ENCODE measurements around the gene FHIT. TPM values are rescaled to one million over a fixed set of nuclear protein-coding genes. Genes with fewer than 3 reads are reported as not detected.
"Not testable (repeated sequence)": the region's sequence is repeated elsewhere in the genome, so short reads cannot be mapped to it uniquely, and the experiment has no call there.

The FHIT gene
- total and polyA plus RNA-seq, 9 donors, result 5.1 to 11.8 (median 9.5) TPM

DNA sequence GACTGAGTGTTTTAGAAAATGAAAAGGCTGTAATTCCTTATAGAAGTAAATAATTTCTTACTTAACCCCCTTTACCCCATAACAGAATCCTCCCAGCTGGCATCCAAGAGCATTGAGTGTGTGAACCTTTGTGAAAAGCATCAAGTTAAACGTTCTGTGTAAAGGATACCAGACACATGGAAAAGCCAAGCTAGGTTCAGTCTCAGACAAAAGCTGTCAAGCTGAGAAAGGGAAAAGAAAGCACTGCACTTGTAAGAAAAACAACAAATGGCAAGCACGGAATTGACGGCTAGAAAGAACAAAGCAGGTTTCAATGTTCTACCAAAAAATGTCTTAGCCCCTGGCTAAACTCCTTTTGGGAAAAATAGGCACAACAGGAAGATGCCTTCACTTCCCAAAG lies 176.5 kb downstream of the FHIT start:
- no peak for DNase-seq
- 64 to 69% (median 66%) methylated on average over 3 of the region's 3 CpGs for WGBS, 3 donors
- Histone ChIP-seq H3K4me3 (no peak overlapping the region), H3K27me3 (no peaks in the 10 kb centered on the region), H3K9me3 (no peaks in the 10 kb centered on the region), H3K36me3 (no peaks in the 10 kb centered on the region), H3K27ac (no peak overlapping the region), H3K4me1 (ENCODE audit: insufficient read depth) (no peaks in the 10 kb centered on the region)
- intact Hi-C loops (cut with DNase I), result no loop called here
- TF ChIP-seq, protein P1, sequence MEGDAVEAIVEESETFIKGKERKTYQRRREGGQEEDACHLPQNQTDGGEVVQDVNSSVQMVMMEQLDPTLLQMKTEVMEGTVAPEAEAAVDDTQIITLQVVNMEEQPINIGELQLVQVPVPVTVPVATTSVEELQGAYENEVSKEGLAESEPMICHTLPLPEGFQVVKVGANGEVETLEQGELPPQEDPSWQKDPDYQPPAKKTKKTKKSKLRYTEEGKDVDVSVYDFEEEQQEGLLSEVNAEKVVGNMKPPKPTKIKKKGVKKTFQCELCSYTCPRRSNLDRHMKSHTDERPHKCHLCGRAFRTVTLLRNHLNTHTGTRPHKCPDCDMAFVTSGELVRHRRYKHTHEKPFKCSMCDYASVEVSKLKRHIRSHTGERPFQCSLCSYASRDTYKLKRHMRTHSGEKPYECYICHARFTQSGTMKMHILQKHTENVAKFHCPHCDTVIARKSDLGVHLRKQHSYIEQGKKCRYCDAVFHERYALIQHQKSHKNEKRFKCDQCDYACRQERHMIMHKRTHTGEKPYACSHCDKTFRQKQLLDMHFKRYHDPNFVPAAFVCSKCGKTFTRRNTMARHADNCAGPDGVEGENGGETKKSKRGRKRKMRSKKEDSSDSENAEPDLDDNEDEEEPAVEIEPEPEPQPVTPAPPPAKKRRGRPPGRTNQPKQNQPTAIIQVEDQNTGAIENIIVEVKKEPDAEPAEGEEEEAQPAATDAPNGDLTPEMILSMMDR (IDR thresholded peaks at IDR 0.05), result no peak
- TF ChIP-seq EP300 (IDR thresholded peaks at IDR 0.05) (no peak), POLR2A (IDR thresholded peaks at IDR 0.05) (no peak)

DNA sequence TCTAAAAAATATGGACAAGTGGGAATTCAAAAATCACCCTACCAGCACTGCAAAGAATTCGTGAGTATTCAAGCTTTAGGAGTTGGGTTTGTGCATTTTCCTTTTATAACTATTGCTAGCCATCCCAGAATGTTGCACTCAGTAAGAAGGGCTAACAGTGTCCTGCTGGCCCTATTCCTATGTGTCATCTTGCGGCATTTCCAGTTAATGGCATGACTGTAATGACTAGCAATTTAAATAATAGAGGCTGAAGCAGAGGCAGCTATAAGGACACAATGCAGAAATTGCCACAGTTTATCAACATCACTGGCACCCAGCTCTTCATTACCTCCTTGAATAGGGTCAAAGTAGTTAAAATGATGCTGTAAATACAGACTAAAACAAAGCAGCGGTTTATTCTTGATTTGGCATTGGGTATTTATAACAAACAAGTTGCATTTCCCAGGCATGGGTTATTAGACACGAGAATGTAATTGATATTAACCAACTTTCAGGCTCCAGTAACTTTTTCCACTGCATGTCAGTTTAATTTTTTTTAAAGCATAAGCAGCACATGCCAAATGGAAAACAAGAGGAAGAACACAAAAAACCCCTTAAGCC lies 177.6 kb downstream of the FHIT start:
- intact Hi-C loops (cut with DNase I), result no loop called here
- no peak overlapping the region for H3K27ac ChIP-seq
- DNase-seq, result no peak
- WGBS, 3 donors, result 70 to 86% (median 81%) methylated on average over 4 of the region's 4 CpGs
- no peak for TF ChIP-seq POLR2A (IDR thresholded peaks at IDR 0.05)
- no peaks in the 10 kb centered on the region for H3K36me3 ChIP-seq
- H3K27me3 ChIP-seq, result no peaks in the 10 kb centered on the region
- no peaks in the 10 kb centered on the region for H3K9me3 ChIP-seq
- H3K4me1 ChIP-seq (ENCODE audit: insufficient read depth), result no peaks in the 10 kb centered on the region
- H3K4me3 ChIP-seq, result no peak overlapping the region

DNA sequence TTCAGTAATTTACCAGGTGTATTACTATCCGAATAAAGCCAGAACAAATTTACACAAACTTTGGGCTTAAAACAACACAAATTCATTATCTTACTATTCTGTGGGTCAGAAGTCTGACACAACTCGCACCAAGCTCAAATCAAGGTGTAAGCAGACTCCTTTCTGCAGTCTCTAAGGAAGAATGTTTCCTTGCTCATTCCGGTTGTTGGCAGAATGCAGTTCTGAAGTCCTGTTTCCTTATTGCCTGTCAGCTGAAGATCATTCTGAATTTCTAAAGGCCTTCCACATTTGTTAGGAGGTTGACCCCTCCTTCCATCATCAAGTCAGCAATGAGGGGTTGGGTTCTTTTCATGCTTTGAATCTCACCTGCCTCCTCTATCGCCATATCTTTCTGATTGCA lies 183.2 kb downstream of the FHIT start:
- Histone ChIP-seq H3K4me1 (ENCODE audit: insufficient read depth) (no peaks in the 10 kb centered on the region), H3K4me3 (no peak overlapping the region), H3K27ac (no peak overlapping the region), H3K36me3 (no peaks in the 10 kb centered on the region), H3K27me3 (no peaks in the 10 kb centered on the region), H3K9me3 (no peaks in the 10 kb centered on the region)
- 92 to 95% (median 93%) methylated on average over 4 of the region's 4 CpGs for WGBS, 3 donors
- TF ChIP-seq EP300 (IDR thresholded peaks at IDR 0.05), result no peak
- no peak for DNase-seq
- intact Hi-C loops (cut with DNase I), result no loop called here

DNA sequence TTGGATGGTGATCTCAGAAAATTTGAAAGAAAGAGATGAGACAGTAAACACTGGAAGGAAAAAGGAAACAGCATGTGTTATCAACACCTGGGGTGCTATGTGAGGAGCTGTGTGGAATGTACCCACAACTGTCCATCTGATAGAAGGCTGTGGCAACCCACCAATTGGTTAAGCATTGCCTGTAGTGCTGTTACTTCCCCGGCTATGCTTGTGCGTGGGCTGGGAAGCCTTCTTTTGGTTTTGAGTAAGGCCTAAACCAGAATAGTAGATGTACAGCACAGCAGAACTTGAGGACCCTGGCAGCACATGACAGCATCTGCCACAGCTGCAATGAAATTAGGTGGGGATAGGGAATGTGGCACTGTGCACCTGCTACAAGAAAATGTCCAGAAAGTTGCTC lies 184.5 kb downstream of the FHIT start:
- WGBS, 3 donors, result 82 to 93% (median 85%) methylated on average over 2 of the region's 2 CpGs
- intact Hi-C loops (cut with DNase I), result no loop called here
- H3K4me3 ChIP-seq, result no peak overlapping the region
- no peaks in the 10 kb centered on the region for H3K36me3 ChIP-seq
- no peak for DNase-seq
- no peaks in the 10 kb centered on the region for H3K4me1 ChIP-seq (ENCODE audit: insufficient read depth)
- TF ChIP-seq POLR2A (IDR thresholded peaks at IDR 0.05) (no peak), EP300 (IDR thresholded peaks at IDR 0.05) (no peak)
- TF ChIP-seq, protein P1 (IDR thresholded peaks at IDR 0.05), result no peak
- H3K27me3 ChIP-seq, result no peaks in the 10 kb centered on the region
- H3K27ac ChIP-seq, result no peak overlapping the region
- no peaks in the 10 kb centered on the region for H3K9me3 ChIP-seq

DNA sequence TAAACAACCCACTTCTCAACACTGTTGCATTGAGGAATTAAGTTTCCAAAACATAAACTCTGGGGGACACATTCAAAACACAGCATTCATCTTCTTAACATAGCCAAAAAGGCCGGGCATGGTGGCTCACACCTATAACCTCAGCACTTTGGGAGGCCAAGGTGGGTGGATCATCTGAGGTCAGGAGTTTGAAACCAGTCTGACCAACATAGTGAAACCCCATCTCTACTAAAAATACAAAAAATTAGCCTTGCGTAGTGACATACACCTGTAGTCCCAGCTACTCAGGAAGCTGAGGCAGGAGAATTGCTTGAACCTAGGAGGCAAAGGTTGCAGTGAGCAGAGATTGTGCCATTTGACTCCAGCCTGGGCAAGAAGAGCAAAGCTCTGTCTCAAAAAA lies 185.0 kb downstream of the FHIT start:
- 96 to 100% (median 98%) methylated on average over 2 of the region's 2 CpGs for WGBS, 3 donors
- H3K27ac ChIP-seq; H3K4me1 ChIP-seq (ENCODE audit: insufficient read depth); intact Hi-C loops (cut with DNase I); DNase-seq; H3K36me3 ChIP-seq; H3K27me3 ChIP-seq; H3K9me3 ChIP-seq; H3K4me3 ChIP-seq: not testable (repeated sequence)

DNA sequence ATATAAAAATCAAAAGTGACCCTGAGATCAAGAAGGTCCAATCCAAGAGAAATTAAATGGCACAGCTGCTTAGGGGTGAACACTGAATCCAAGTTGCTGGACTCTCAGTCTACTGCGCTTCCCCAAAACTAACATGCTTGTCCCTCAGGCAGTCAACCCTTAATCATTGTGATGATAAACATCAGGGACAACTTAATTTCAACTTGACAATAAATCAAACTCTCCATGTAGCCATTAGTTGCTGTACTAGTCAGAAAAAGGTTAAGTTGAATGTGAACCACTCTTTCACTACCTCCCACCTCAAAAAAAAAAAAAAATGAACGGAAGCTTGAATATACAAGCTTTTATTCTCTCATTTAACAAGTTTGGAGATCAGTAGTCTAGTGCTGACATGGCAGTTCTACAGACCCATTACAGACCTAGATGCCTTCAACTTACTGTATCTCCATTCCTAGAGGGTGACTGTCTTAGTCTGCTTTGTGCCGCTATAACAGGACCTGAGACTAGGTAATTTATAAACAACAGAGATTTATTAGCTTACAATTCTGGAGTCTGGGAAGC lies 185.7 kb downstream of the FHIT start:
- TF ChIP-seq EP300 (IDR thresholded peaks at IDR 0.05) (no peak), POLR2A (IDR thresholded peaks at IDR 0.05) (no peak)
- TF ChIP-seq, protein P1 (IDR thresholded peaks at IDR 0.05), result no peak
- no peak for DNase-seq
- Histone ChIP-seq H3K27ac (no peak overlapping the region), H3K4me1 (ENCODE audit: insufficient read depth) (no peaks in the 10 kb centered on the region), H3K27me3 (no peaks in the 10 kb centered on the region), H3K9me3 (no peaks in the 10 kb centered on the region), H3K36me3 (no peaks in the 10 kb centered on the region), H3K4me3 (no peak overlapping the region)
- intact Hi-C loops (cut with DNase I), result no loop called here
- WGBS, 3 donors, result 78 to 90% (median 83%) methylated on average over 3 of the region's 3 CpGs

Measured in ovary (tissue), 9 donors.